K562 (cell line): ENCODE data around the gene CEP44. TPM values are rescaled to one million over a fixed set of nuclear protein-coding genes. Genes with fewer than 3 reads are reported as not detected.

Experiments used
- ATAC-seq: fragments of 200-7000 bp; cut with Tn5 transposase; 3 replicates; pipeline ENCODE4 v1.9.1; 2020; ENCODE audit warnings: moderate library complexity
- BruUV-seq: library from RNA; stranded (reverse); fragments of 400-500 nt; replicated peaks from 2 replicates; lab custom pipeline; 2021; lab: Mats Ljungman, UMichigan
- CTCF ChIA-PET: fragments of 300-600 bp; formaldehyde crosslinking; extraction: SDS; loops from one replicate; lab custom pipeline; 2021; ENCODE audit warnings: low intra/inter-chr PET ratio; lab: Yijun Ruan, JAX
- POLR2A ChIA-PET: fragments of 300-600, 350-650 bp; sonication (Branson Sonifier 250); formaldehyde crosslinking; extraction: SDS; loops from one replicate; lab custom pipeline; 2021; ENCODE audit warnings: antibody characterized with exemption, inconsistent platforms; lab: Yijun Ruan, JAX
- DNase-seq, 4 experiments: peaks; one replicate each; pipeline versions ENCODE4 v3.0.0 to v3.0.0-alpha.2; 2011 to 2018; ENCODE audit warnings: low spot score in 3 of 4, mixed read lengths in 3 of 4; ENCODE audit errors: extremely low read depth in 1 of 4
- FAIRE-seq: peaks from 2 replicates; lab custom pipeline; 2011; peaks lifted over from hg19 to GRCh38; lab: Jason Lieb, UNC
- H2AFZ ChIP-seq: 2 replicates; pipeline ENCODE4 v1.6.0; 2011; ENCODE audit warnings: low read depth, low read length, control low read depth, inconsistent platforms
- H3K27ac ChIP-seq: fragments of 200-600 bp; 3 replicates; pipeline ENCODE4 v1.8.0; 2011; ENCODE audit warnings: low read depth, mild to moderate bottlenecking, control low read depth, inconsistent platforms, low read length, moderate library complexity, mixed read lengths; ENCODE audit errors: extremely low read depth
- H3K27me3 ChIP-seq, 2 experiments: fragments of 300-600 bp in 1 of 2; 2 replicates in 1 of 2; 3 replicates in 1 of 2; pipeline versions ENCODE4 v1.6.0 to v1.8.0; 2011; ENCODE audit warnings: inconsistent platforms in 2 of 2, low read length in 2 of 2, mild to moderate bottlenecking in 1 of 2, mixed read lengths in 1 of 2, moderate library complexity in 1 of 2; ENCODE audit not compliant: control insufficient read depth in 2 of 2, insufficient read depth in 2 of 2
- H3K36me3 ChIP-seq: fragments of 300-600 bp; 3 replicates; pipeline ENCODE4 v1.8.0; 2011; ENCODE audit warnings: mild to moderate bottlenecking, low read length, inconsistent platforms; ENCODE audit not compliant: control insufficient read depth, insufficient read depth
- H3K4me1 ChIP-seq, 2 experiments: fragments of 200-600 bp in 1 of 2; replicated peaks in 1 of 2; 2 replicates in 1 of 2; 3 replicates in 1 of 2; pipeline versions ENCODE4 v1.5.1 to v1.8.0; 2011; ENCODE audit warnings: inconsistent platforms in 2 of 2, low read length in 2 of 2, mild to moderate bottlenecking in 1 of 2, mixed read lengths in 1 of 2, moderate library complexity in 1 of 2; ENCODE audit not compliant: control insufficient read depth in 2 of 2, insufficient read depth in 2 of 2
- H3K4me2 ChIP-seq: 2 replicates; pipeline ENCODE4 v1.6.1; 2011; ENCODE audit warnings: low read length, control low read depth, inconsistent platforms, mixed read lengths; ENCODE audit not compliant: insufficient read depth
- H3K4me3 ChIP-seq: fragments of 200-600 bp; sonication (generic), shearing (Covaris generic); 2 replicates; pipeline ENCODE4 v1.5.1; 2016; ENCODE audit warnings: control low read depth, inconsistent platforms
- H3K79me2 ChIP-seq: fragments of 200-600 bp; 3 replicates; pipeline ENCODE4 v1.8.0; 2011; ENCODE audit warnings: low read length, inconsistent platforms; ENCODE audit not compliant: control insufficient read depth, insufficient read depth
- H3K9ac ChIP-seq, 2 experiments: 2 replicates each; pipeline versions ENCODE4 v1.6.0 to v1.6.1; 2011; ENCODE audit warnings: low read depth in 2 of 2, low read length in 2 of 2, control low read depth in 1 of 2, inconsistent platforms in 1 of 2, mild to moderate bottlenecking in 1 of 2, mixed read lengths in 1 of 2; ENCODE audit not compliant: insufficient read depth in 1 of 2
- H3K9me1 ChIP-seq: one replicate; pipeline ENCODE4 v1.6.0; 2011; ENCODE audit warnings: inconsistent platforms, mild to moderate bottlenecking, low read length, moderate library complexity; ENCODE audit not compliant: control insufficient read depth, insufficient read depth
- H3K9me3 ChIP-seq: replicated peaks from 2 replicates; pipeline ENCODE4 v1.5.1; 2011; ENCODE audit warnings: low read depth, low read length, inconsistent platforms; ENCODE audit not compliant: control insufficient read depth, insufficient read depth
- H4K20me1 ChIP-seq: replicated peaks from 2 replicates; pipeline ENCODE4 v1.6.1; 2011; ENCODE audit warnings: low read length, inconsistent platforms, mixed read lengths; ENCODE audit not compliant: control insufficient read depth, insufficient read depth
- ATF1 ChIP-seq, 2 experiments: fragments of 450-650 bp in 1 of 2; IDR thresholded peaks; 2 replicates each; pipeline ENCODE4 v1.6.1; 2016; ENCODE audit warnings: missing compliant biosample characterization in 1 of 2, missing genetic modification characterization in 1 of 2
- HNRNPK ChIP-seq: fragments of 200-400 bp; formaldehyde crosslinking; IDR thresholded peaks from one replicate; pipeline ENCODE4 v1.6.1; 2018; ENCODE audit warnings: mild to moderate bottlenecking, low read depth, low read length; ENCODE audit not compliant: poor library complexity, severe bottlenecking
- ID3 ChIP-seq, 2 experiments: fragments of 250-450 bp in 1 of 2; fragments of 450-650 bp in 1 of 2; sonication (Bioruptor Pico) in 1 of 2; IDR thresholded peaks; 2 replicates each; pipeline versions ENCODE4 v1.6.1 to v1.8.0; 2016 to 2021; ENCODE audit warnings: mild to moderate bottlenecking in 2 of 2, moderate library complexity in 2 of 2, missing compliant biosample characterization in 1 of 2, missing genetic modification characterization in 1 of 2
- MAX ChIP-seq: sonication (generic); formaldehyde crosslinking; IDR thresholded peaks from 2 replicates; pipeline ENCODE4 v1.9.0; 2022; ENCODE audit warnings: mild to moderate bottlenecking, missing genetic modification reagents
- MIER1 ChIP-seq: fragments of 450-650 bp; IDR thresholded peaks from 2 replicates; pipeline ENCODE4 v1.6.1; 2016; ENCODE audit warnings: antibody characterized with exemption, mild to moderate bottlenecking, low read depth
- MTA2 ChIP-seq: fragments of 450-650 bp; IDR thresholded peaks from 2 replicates; pipeline ENCODE4 v1.6.1; 2016; ENCODE audit warnings: low read depth
- NFXL1 ChIP-seq: fragments of 450-650 bp; formaldehyde crosslinking; IDR thresholded peaks from 2 replicates; pipeline ENCODE4 v1.4.0; 2021; ENCODE audit warnings: mild to moderate bottlenecking
- PYGO2 ChIP-seq: fragments of 450-650 bp; IDR thresholded peaks from 2 replicates; pipeline ENCODE4 v1.6.1; 2016; ENCODE audit warnings: mild to moderate bottlenecking, missing genetic modification characterization, moderate library complexity, missing compliant biosample characterization
- RFX7 ChIP-seq: fragments of 250-450 bp; sonication (Bioruptor Pico); IDR thresholded peaks from 2 replicates; pipeline ENCODE4 v1.5.1; 2021; ENCODE audit warnings: mild to moderate bottlenecking
- SMAD1 ChIP-seq: fragments of 150-350 bp; IDR thresholded peaks from 2 replicates; pipeline ENCODE4 v1.6.1; 2014; ENCODE audit warnings: low read length, low read depth; ENCODE audit not compliant: partially characterized antibody
- TARDBP ChIP-seq: fragments of 450-650 bp; IDR thresholded peaks from 2 replicates; pipeline ENCODE4 v1.6.1; 2016
- ZBTB5 ChIP-seq: fragments of 450-650 bp; IDR thresholded peaks from 2 replicates; pipeline ENCODE4 v1.6.1; 2017; ENCODE audit warnings: antibody characterized with exemption
- ZNF12 ChIP-seq: sonication (generic); formaldehyde crosslinking; IDR thresholded peaks from 2 replicates; pipeline ENCODE4 v1.4.0; 2020; ENCODE audit warnings: mild to moderate bottlenecking, missing genetic modification reagents
- ZSCAN32 ChIP-seq: fragments of 450-650 bp; formaldehyde crosslinking; IDR thresholded peaks from 2 replicates; pipeline ENCODE4 v1.4.0; 2020; ENCODE audit warnings: mild to moderate bottlenecking, moderate library complexity
- WGBS: fragments of 100-300 bp; shearing (Covaris generic); methylation state at CpG from one replicate; pipeline ENCODE4 v1.1.6; 2016; ENCODE audit warnings: low coverage, mixed read lengths; ENCODE audit not compliant: insufficient coverage; ENCODE audit errors: missing lambda C conversion rate; 5-methylcytosine and 5-hydroxymethylcytosine counted together
- in situ Hi-C: fragments of 300-500 bp; cut with MboI; formaldehyde crosslinking; loops from 4 replicates; pipeline ENCODE4 v1.15.0; 2018; ENCODE audit warnings: inconsistent platforms, mixed read lengths
- intact Hi-C: fragments of 100-400 bp; cut with micrococcal nuclease; formaldehyde crosslinking; loops from 2 replicates; pipeline ENCODE4 v1.14.2; 2022
- polyA plus RNA-seq, 8 experiments: library from polyadenylated mRNA; depleted of rRNA in 4 of 8; stranded (reverse) in 5 of 8; unstranded in 3 of 8; fragments of >200 nt; fragmentation: Nextera tagmentation in 2 of 8; fragmentation: Illumina TruSeq in 1 of 8; extraction: Ambion mirVana in 2 of 8; extraction: Trizol in 1 of 8; gene quantifications; 2 replicates each; pipeline versions ENCODE4 v1.2.1 to v1.2.3, GENCODE V29; 2011 to 2014; ENCODE audit warnings: inconsistent platforms in 1 of 8, missing spikeins in 1 of 8
- total RNA-seq, 7 experiments: library from RNA; depleted of rRNA in 6 of 7; stranded (reverse); fragments of >200 nt in 6 of 7; fragmentation: Illumina TruSeq in 2 of 7; extraction: Trizol in 2 of 7; gene quantifications; 2 replicates each; pipeline versions ENCODE4 v1.2.1 to v1.2.3, GENCODE V29; 2011 to 2021; ENCODE audit warnings: low replicate concordance in 1 of 7

CEP44 gene
- total and polyA plus RNA-seq, 9 of the 15 experiments (the other 6 are each of a cell fraction or from before 2014, with no cell fraction given), result 19.6 to 45.0 (median 24.4) TPM

GRCh38 chr4:174263445-174263736 is 20.3 kb upstream of the CEP44 start:
- Histone ChIP-seq H3K4me1 (no peaks in the 10 kb centered on the region), H3K27ac (no peak overlapping the region), H3K9ac (no peak overlapping the region), H3K27me3 (no peaks in the 10 kb centered on the region), H3K4me2 (no peak overlapping the region), H3K9me3 (no peaks in the 10 kb centered on the region), H4K20me1 (no peaks in the 10 kb centered on the region), H3K79me2 (peaks cover 24% of the 10 kb centered on the region)
- intact Hi-C loops, result no loop called here
- DNase-seq (no peak), ATAC-seq (no peak), FAIRE-seq (no peak)
- POLR2A ChIA-PET, result interaction anchor here (0.5 to 1.4 kb wide), 2 partner anchors 16 to 472 kb away, joined by 3 read pairs; no protein-coding TSS in a partner anchor
- TF ChIP-seq ZBTB5 (no peak), HNRNPK (no peak), PYGO2 (no peak), ID3 (CRISPR knock-in tag; IDR thresholded peaks at IDR 0.05) (no peak), ID3 (tag; IDR thresholded peaks at IDR 0.05) (no peak), TARDBP (no peak), ATF1 (CRISPR knock-in tag; IDR thresholded peaks at IDR 0.05) (no peak), ATF1 (tag; IDR thresholded peaks at IDR 0.05) (no peak), NFXL1 (no peak), SMAD1 (no peak), ZNF12 (CRISPR knock-in tag) (no peak), RFX7 (no peak), MAX (CRISPR knock-in tag) (no peak), ZSCAN32 (CRISPR knock-in tag) (no peak), MIER1 (no peak), MTA2 (no peak)
- TF ChIP-seq, all 486 proteins: peak for 0
- H2AFZ ChIP-seq, result no peak overlapping the region
- BruUV-seq, result no TSS peak
- no peak overlapping the region for H3K4me3 ChIP-seq
- 85% methylated on average over 3 of the region's 3 CpGs for WGBS
- peaks cover 8% of the 10 kb centered on the region; the same call in 2 of the 3 replicates for H3K36me3 ChIP-seq
- CTCF ChIA-PET, result no interaction called here
- no peaks in the 10 kb centered on the region for H3K9me1 ChIP-seq
- in situ Hi-C loops, result no loop called here
